GM19043 (cell line): ENCODE results near the gene RNF128.
"Not testable (repeated sequence)": the region's sequence is repeated elsewhere in the genome, so short reads cannot be mapped to it uniquely, and the experiment has no call there.

Source experiments
- ATAC-seq: cut with Tn5 transposase; IDR thresholded peaks from one replicate; pipeline ENCODE4 v1.9.1; 2021; ENCODE audit warnings: low read depth; ENCODE audit not compliant: unreplicated experiment

RNF128 gene

GRCh38 chrX:106742805-106743204 lies 16.3 kb downstream of the RNF128 start:
- ATAC-seq, result no peak

GRCh38 chrX:106748377-106748776 lies 21.9 kb downstream of the RNF128 start:
- no peak for ATAC-seq

- no peak for ATAC-seq
Observed at GRCh38 chrX:106751407-106751806, 24.9 kb downstream of the RNF128 start.

GRCh38 chrX:106752101-106752678 lies 25.7 kb downstream of the RNF128 start:
- no peak for ATAC-seq

- ATAC-seq, result not testable (repeated sequence)
Observed at GRCh38 chrX:106769288-106769687, 42.8 kb downstream of the RNF128 start.

- no peak for ATAC-seq
Observed at GRCh38 chrX:106774981-106775380, 48.5 kb downstream of the RNF128 start.

GRCh38 chrX:106780264-106780663 lies 53.8 kb downstream of the RNF128 start:
- ATAC-seq, result no peak

GRCh38 chrX:106780664-106781377 lies 54.3 kb downstream of the RNF128 start:
- ATAC-seq, result no peak

GRCh38 chrX:106783716-106784115 lies 57.2 kb downstream of the RNF128 start:
- ATAC-seq, result no peak

- ATAC-seq, result no peak
Observed at GRCh38 chrX:106791495-106791894, 65.0 kb downstream of the RNF128 start.

GRCh38 chrX:106802063-106802387 lies 75.5 kb downstream of the RNF128 start:
- ATAC-seq, result peak; percentile 24

GRCh38 chrX:106802388-106803275 lies 76.1 kb downstream of the RNF128 start, which contains the start of gene TBC1D8B:
TBC1D8B (plus strand) TSS chrX:106802673; CDS start chrX:106802854, 181 bp downstream.
- ATAC-seq, result peak; percentile 89

GRCh38 chrX:106811131-106811910 lies 84.8 kb downstream of the RNF128 start:
- ATAC-seq, result no peak

- ATAC-seq, result not testable (repeated sequence)
Observed at GRCh38 chrX:106812930-106813329, 86.4 kb downstream of the RNF128 start.

- not testable (repeated sequence) for ATAC-seq
Observed at GRCh38 chrX:106814093-106814492, 87.6 kb downstream of the RNF128 start.
